HG03108 (cell line): ENCODE results near the gene ALS2CL.

Experiments used
- ATAC-seq: cut with Tn5 transposase; IDR thresholded peaks from one replicate; pipeline ENCODE4 v1.9.1; 2021; ENCODE audit warnings: moderate library complexity; ENCODE audit not compliant: unreplicated experiment

Gene ALS2CL

GRCh38 chr3:46667061-46667621 lies 26.3 kb downstream of the ALS2CL start:
- no peak for ATAC-seq

- ATAC-seq, result no peak
Measured at GRCh38 chr3:46666453-46666845, 27.0 kb downstream of the ALS2CL start.

- no peak for ATAC-seq
Measured at GRCh38 chr3:46665763-46666452, 27.6 kb downstream of the ALS2CL start.

- ATAC-seq, result no peak
Measured at GRCh38 chr3:46664971-46665762, 28.3 kb downstream of the ALS2CL start.

- no peak for ATAC-seq
Measured at GRCh38 chr3:46664188-46664970, 29.1 kb downstream of the ALS2CL start.

- no peak for ATAC-seq
Measured at GRCh38 chr3:46663591-46664135, 29.8 kb downstream of the ALS2CL start.

GRCh38 chr3:46662771-46663551 lies 30.5 kb downstream of the ALS2CL start:
- no peak for ATAC-seq

GRCh38 chr3:46661776-46662766 lies 31.4 kb downstream of the ALS2CL start:
- no peak for ATAC-seq

GRCh38 chr3:46660543-46661523 lies 32.6 kb downstream of the ALS2CL start:
- ATAC-seq, result no peak

GRCh38 chr3:46660003-46660402 lies 33.5 kb downstream of the ALS2CL start:
- no peak for ATAC-seq

GRCh38 chr3:46659285-46659684 lies 34.2 kb downstream of the ALS2CL start:
- no peak for ATAC-seq

GRCh38 chr3:46656778-46657556 lies 36.5 kb downstream of the ALS2CL start:
- ATAC-seq, result no peak

- no peak for ATAC-seq
Measured at GRCh38 chr3:46655271-46655670, 38.2 kb downstream of the ALS2CL start.

- no peak for ATAC-seq
Measured at GRCh38 chr3:46651084-46651483, 42.4 kb downstream of the ALS2CL start.

- no peak for ATAC-seq
Measured at GRCh38 chr3:46649436-46649835, 44.0 kb downstream of the ALS2CL start.

- no peak for ATAC-seq
Measured at GRCh38 chr3:46648096-46648495, 45.4 kb downstream of the ALS2CL start.

GRCh38 chr3:46646700-46647099 lies 46.8 kb downstream of the ALS2CL start:
- no peak for ATAC-seq
